Amniotic epithelial cell (primary cell): Measurements from ENCODE around the gene TM9SF2.
A peak's percentile ranks its signal among the peaks of the same experiment; 100 is the strongest.
"Not testable (repeated sequence)": the region's sequence is repeated elsewhere in the genome, so short reads cannot be mapped to it uniquely, and the experiment has no call there.

Experiments
- DNase-seq: peaks from one replicate; pipeline ENCODE4 v3.0.0-alpha.2; 2010; ENCODE audit warnings: low read depth

TM9SF2 gene, protein sequence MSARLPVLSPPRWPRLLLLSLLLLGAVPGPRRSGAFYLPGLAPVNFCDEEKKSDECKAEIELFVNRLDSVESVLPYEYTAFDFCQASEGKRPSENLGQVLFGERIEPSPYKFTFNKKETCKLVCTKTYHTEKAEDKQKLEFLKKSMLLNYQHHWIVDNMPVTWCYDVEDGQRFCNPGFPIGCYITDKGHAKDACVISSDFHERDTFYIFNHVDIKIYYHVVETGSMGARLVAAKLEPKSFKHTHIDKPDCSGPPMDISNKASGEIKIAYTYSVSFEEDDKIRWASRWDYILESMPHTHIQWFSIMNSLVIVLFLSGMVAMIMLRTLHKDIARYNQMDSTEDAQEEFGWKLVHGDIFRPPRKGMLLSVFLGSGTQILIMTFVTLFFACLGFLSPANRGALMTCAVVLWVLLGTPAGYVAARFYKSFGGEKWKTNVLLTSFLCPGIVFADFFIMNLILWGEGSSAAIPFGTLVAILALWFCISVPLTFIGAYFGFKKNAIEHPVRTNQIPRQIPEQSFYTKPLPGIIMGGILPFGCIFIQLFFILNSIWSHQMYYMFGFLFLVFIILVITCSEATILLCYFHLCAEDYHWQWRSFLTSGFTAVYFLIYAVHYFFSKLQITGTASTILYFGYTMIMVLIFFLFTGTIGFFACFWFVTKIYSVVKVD

DNA sequence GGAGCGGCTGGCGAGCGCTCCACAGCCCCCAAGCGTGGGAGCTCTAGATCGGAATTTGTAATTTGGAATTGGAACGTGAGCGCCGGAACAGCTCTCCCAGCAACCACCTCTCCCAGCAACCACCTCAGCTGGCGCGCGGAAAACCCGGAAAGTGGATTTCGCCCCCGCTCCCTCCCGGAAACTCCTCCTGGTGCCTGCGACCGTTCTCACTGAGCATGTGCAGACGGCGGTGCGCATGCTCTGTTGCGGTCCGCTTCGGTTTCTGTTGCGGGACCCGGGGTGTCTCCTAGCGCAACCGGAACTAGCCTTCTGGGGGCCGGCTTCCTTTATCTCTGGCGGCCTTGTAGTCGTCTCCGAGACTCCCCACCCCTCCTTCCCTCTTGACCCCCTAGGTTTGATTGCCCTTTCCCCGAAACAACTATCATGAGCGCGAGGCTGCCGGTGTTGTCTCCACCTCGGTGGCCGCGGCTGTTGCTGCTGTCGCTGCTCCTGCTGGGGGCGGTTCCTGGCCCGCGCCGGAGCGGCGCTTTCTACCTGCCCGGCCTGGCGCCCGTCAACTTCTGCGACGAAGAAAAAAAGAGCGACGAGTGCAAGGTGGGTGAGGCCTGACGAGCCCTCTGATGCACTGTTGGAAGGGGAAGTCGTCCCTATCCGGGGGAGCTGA, at the start of gene TM9SF2:
Gene TM9SF2 (plus strand): TSS at position 289 of the 664 bp plus-strand sequence. CDS start 135 bp downstream, at position 424.
- DNase-seq: peak; percentile 94

- DNase-seq: no peak
Observed at GRCh38 chr13:99454518-99455183, 46.6 kb upstream of the TM9SF2 start.

DNA sequence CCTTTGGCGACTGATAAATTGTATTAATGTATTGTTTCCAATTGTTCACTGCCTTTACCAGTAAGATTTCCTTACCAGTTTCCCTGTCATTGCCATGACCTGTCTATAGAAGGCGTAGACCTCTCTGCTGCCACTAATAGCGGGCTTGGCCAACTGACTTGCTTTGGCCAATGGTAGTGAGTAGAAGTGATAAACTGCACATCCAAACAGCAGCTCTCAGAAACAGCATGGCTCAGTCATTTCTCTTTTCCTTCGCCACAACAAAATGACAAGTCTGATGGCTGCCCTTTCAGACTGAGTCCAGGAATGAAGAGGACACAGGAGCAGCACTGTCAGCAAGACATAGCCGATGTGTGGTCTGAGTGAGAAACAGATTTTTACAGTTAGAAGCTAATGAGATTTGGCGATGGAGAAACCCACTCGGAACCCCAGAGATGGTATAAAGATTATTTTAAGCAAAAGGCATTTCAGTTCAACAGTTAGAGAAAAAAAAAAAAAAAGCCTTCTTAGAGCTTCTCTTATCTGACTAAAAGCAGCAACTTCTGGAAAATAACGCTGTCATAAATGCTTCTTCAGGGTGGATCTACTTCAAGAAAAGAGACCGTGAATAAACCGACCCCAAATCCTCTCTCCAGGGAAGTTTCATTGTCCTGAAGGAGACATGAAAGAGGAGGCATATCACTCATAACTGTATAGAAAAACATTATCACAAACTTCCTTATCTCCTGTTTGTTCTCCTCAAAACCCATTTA, 42.0 kb upstream of the TM9SF2 start:
- no peak for DNase-seq

DNA sequence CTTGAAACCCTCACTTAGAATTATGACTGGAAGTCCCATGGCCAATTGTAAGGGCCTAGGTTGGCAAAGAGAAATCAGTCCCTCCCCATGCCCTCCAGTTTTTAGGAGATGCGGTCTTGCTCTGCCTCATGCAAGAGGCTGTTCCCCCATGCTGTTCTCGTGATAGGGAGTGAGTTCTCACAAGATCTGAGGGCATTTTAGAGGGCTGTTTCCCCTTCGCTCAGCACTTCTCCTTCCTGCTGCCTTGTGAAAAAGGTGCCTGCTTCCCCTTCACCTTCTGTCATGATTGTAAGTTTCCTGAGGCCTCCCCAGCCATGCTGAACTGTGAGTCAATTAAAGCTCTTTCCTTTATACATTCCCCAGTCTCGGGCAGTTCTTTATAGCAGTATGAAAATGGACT, 40.5 kb upstream of the TM9SF2 start:
- not testable (repeated sequence) for DNase-seq

- no peak for DNase-seq
Observed at GRCh38 chr13:99463646-99464397, 37.5 kb upstream of the TM9SF2 start.

- no peak for DNase-seq
Observed at GRCh38 chr13:99464441-99464949, 36.8 kb upstream of the TM9SF2 start.

DNA sequence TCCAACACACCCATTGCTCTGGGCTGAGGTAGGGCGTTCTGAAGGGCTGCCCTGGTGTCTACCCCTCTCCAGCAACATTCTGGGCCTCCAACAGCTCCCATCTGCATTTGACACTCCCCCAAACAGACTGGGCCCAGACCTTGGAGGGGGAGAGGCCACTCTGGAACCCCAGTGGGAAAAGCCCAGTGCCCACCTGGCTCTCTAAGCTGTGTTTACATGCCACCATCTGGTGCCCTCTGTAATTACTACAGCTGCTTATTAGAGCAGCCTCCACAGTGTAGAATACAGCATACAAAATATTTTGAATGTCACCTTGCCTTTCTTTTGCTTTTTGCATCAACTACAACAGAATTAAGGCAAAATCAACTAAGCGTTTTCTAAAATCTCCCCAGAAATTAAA, 35.8 kb upstream of the TM9SF2 start:
- no peak for DNase-seq

GRCh38 chr13:99467764-99468163, 33.5 kb upstream of the TM9SF2 start:
- DNase-seq: peak; percentile 81

GRCh38 chr13:99469041-99469440, 32.2 kb upstream of the TM9SF2 start:
- DNase-seq: peak; percentile 72

- DNase-seq: no peak
Observed at GRCh38 chr13:99470027-99470426, 31.2 kb upstream of the TM9SF2 start.

DNA sequence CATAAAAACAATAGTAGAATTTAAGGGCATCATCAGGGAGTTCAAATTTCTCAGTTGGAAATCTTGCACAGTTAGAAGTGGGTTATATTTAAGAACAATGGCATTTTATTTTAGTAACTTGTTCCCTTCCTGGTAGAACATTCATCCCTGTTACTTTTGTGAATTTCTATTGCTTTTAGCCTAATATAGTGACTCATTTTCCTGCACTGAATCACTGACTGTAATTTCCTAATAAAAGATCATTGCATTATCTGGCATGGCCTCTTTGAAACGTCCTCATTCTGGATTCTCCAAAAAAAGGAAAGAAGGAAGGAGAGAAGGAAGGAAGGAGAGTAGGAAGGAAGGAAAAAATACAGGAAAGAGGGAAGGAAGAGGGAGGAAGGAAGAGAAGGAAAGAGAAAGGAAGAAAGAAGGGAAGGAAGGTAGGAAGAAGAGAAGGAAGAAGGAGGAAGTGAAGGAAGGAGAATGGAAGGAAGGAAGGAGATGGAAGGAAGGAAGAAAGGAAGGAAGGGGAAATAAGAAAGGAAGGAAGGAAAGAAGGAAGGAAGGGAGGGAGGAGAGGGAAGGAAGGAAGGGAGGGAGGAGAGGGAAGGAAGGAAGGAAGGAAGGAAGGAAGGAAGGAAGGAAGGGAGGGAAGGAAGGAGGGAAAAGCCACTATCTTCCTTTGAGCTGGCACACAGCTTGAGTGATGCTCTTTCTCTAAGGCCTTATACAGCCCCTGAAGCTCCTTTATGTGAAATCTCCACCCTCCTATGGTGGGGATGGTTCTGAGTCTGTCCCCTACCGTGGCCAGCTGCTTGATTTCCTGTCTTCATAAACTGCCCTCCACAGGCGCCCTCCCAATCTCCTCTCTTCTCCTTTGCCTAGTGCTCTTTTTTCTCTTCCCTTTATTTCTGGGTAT, 29.8 kb upstream of the TM9SF2 start:
- no peak for DNase-seq

DNA sequence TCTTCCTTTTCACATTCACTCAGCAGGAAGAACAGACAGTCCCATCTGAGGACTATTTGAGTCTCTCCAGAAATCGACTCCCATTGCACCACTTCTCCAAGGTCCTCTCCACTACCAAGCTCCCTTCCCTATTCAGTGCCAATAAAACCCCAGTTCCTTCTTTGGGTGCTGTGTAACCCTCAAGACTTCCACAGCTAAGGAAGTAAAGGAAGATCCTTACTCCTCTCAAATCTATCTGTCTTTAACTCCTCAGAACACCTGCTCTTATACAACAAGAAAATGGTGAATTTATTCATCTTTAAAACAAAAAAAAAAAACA, 29.2 kb upstream of the TM9SF2 start:
- no peak for DNase-seq

- no peak for DNase-seq
Observed at GRCh38 chr13:99473515-99473914, 27.8 kb upstream of the TM9SF2 start.

DNA sequence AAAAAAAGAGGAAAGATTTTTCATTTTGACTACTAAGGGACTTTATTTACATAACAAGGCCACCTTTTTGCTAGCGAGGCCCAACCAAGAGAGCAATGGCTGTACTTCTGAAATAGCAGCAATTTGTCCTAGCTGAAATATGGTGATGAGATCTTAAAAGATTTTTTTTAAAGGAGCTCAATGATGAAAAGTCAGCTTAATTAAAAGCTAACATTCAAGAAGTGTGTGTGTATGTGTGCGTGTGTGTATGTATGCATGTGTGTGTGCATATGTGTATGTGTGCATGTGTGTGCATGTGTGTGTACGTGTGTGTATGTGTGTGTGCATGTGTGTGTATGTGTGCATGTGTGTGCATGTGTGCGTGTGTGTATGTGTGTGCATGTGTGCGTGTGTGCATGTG, 24.6 kb upstream of the TM9SF2 start:
- no peak for DNase-seq

DNA sequence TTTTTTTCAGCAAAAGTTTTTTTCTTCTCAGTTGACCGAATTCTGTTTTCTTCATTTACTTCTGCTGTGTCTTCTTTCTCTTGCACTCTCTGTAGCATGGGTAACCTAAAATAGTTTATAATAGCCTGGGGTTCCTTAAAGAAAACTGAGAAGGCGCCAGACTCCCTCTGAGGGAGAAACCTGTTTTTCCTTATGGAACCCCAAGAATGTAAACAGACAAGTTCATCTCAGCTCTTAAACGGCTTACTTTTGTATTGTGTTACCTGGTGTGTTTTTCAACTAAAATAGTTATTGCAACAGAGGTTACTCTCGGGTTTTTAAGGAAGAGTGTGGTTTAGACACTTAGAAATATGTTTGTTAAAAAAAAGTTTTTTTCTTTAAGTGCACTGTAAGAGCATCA, 23.8 kb upstream of the TM9SF2 start:
- no peak for DNase-seq

- DNase-seq: peak; percentile 29
Observed at GRCh38 chr13:99481366-99481765, 19.9 kb upstream of the TM9SF2 start.

GRCh38 chr13:99484473-99484872, 16.8 kb upstream of the TM9SF2 start:
- peak; percentile 100 for DNase-seq

DNA sequence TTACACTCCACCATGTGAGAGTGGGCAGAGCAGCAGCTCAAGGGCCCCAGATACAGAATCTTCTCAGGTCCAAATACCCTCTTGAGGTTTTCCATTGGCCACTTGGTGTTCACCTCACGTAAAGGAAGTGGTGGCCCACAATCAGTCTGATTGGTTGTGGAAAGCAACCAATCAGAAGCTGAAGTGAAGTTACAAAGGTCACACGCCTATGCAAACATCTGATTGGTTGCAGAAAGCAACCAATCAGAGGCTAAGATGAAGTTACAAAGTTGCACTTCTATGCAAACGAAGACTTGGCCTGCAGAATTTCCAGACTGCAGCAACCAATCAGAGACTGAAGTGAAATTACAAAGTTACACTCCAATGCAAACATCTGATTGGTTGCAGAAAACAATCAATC, 14.3 kb upstream of the TM9SF2 start:
- no peak for DNase-seq

GRCh38 chr13:99489028-99489427, 12.2 kb upstream of the TM9SF2 start:
- DNase-seq: no peak

GRCh38 chr13:99491750-99492149, 9.5 kb upstream of the TM9SF2 start:
- DNase-seq: not testable (repeated sequence)
